H1 (cell line): ENCODE measurements around the gene DAB2IP. TPM values are rescaled to one million over a fixed set of nuclear protein-coding genes. Genes with fewer than 3 reads are reported as not detected.

ENCODE experiments used
- CHD7 ChIP-seq: fragments of 300-600 bp; sonication (generic); IDR thresholded peaks from 2 replicates; pipeline ENCODE4 v1.7.1; 2012; ENCODE audit warnings: low read length, moderate library complexity, mild to moderate bottlenecking, inconsistent platforms; ENCODE audit not compliant: insufficient replicate concordance
- EP300 ChIP-seq, 2 experiments: IDR thresholded peaks; 1 replicate in 1 of 2; 2 replicates in 1 of 2; pipeline ENCODE4 v1.6.1; 2011 to 2012; ENCODE audit warnings: low read depth in 2 of 2, low read length in 2 of 2, mild to moderate bottlenecking in 2 of 2, borderline replicate concordance in 1 of 2, inconsistent platforms in 1 of 2, moderate library complexity in 1 of 2
- GTF2F1 ChIP-seq: IDR thresholded peaks from 2 replicates; pipeline ENCODE4 v1.6.1; 2012; ENCODE audit warnings: low read depth, low read length, improper control_type of control experiment, borderline replicate concordance
- POLR2AphosphoS5 ChIP-seq: IDR thresholded peaks from 2 replicates; pipeline ENCODE4 v1.6.1; 2011; ENCODE audit warnings: low read depth, low read length
- RFX5 ChIP-seq: IDR thresholded peaks from 2 replicates; pipeline ENCODE4 v1.6.1; 2011; ENCODE audit warnings: low read depth, low read length, improper control_type of control experiment, borderline replicate concordance
- polyA plus RNA-seq, 7 experiments: library from polyadenylated mRNA; depleted of rRNA in 3 of 7; stranded (reverse) in 5 of 7; unstranded in 2 of 7; fragments of >200 nt in 5 of 7; fragments of 200-250 nt in 2 of 7; gene quantifications; 1 replicate in 5 of 7; 2 replicates in 1 of 7; 4 replicates in 1 of 7; pipeline versions ENCODE4 v1.2.1 to v1.2.3, GENCODE V29; 2011 to 2013; ENCODE audit warnings: missing spikeins in 2 of 7, mixed read lengths in 2 of 7
- total RNA-seq: library from RNA; stranded (reverse); fragmentation: NEBNext Ultra II Directional; extraction: Animal tissue kit (Norgen Biotek cat#: 25700); gene quantifications from 2 replicates; pipeline ENCODE4 v1.2.1, GENCODE V29; 2021

DAB2IP gene
- total and polyA plus RNA-seq, 2 of the 8 experiments (the other 6 are each of a cell fraction or from before 2014, with no cell fraction given): 19.7 to 39.5 TPM

- TF ChIP-seq CHD7 (no peak), GTF2F1 (no peak), EP300 (IDR thresholded peaks at IDR 0.05; ENCODE audit: borderline replicate concordance in 1 of 2, low read depth in 2 of 2, low read length in 2 of 2) (no peak), RFX5 (no peak), POLR2AphosphoS5 (no peak)
- TF ChIP-seq, all 59 proteins: peak for 0
These were observed 124.7 kb downstream of the DAB2IP start (continued) for GRCh38 chr9:121776001-121776738.
